Cerebellar nuclear complex (tissue), 1 donor: ENCODE measurements around the gene NEK1.

Source experiments
- DNase-seq, 2 experiments: peaks; one replicate each; lab custom pipeline; 2025; lab: John Stamatoyannopoulos, UW

The NEK1 gene

GRCh38 chr4:169367826-169368225 is 244.6 kb downstream of the NEK1 start:
- no peak for DNase-seq

GRCh38 chr4:169366821-169367220 is 245.6 kb downstream of the NEK1 start:
- no peak for DNase-seq

- DNase-seq = no peak
These were observed 249.8 kb downstream of the NEK1 start for GRCh38 chr4:169362607-169363006.

- no peak for DNase-seq
These were observed 250.6 kb downstream of the NEK1 start for GRCh38 chr4:169361756-169362155.

- no peak for DNase-seq
These were observed 252.4 kb downstream of the NEK1 start for GRCh38 chr4:169359961-169360360.

- DNase-seq = no peak
These were observed 260.0 kb downstream of the NEK1 start for GRCh38 chr4:169352360-169352759.

GRCh38 chr4:169351872-169352271 is 260.5 kb downstream of the NEK1 start:
- no peak for DNase-seq

GRCh38 chr4:169348541-169348940 is 263.8 kb downstream of the NEK1 start:
- DNase-seq = no peak

GRCh38 chr4:169346840-169347239 is 265.5 kb downstream of the NEK1 start:
- DNase-seq = no peak

- DNase-seq = no peak
These were observed 267.1 kb downstream of the NEK1 start for GRCh38 chr4:169345316-169345721.
